ENCODE data around the gene RAP1GAP.

DNA sequence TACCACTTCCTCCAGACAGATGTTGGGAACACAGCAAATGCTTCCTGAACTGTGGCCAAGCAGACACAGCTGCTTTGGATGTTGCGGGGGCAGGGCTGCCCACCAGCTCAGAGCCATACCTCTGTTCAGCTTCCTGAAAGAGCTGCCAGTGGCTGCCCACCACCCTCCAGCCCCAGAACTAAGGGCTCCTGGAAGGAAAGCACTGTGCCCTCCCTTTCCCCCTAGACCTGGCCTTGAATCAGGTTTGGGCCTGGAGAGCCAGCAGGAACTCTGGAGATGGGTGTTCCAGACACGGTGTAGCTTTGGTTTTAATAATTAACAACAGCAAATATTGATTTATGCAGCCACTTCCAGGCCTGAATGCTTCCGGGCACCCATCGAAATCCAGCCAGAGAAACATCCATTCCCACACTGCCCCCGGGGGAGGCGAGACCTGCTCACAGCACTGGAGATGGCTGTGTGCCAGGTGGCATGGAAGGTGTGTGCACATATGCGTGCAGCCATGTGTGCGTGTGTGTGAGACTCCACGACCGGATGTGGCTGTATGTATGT lies 45.7 kb downstream of the RAP1GAP start:
- TF ChIP-seq SP1 (IDR thresholded peaks at IDR 0.05) (peak; percentile 86), NR2F2 (IDR thresholded peaks at IDR 0.05) (no peak)

Data from liver (tissue), 1 donor.